Renal cortical epithelial cell (primary cell): ENCODE data around the gene PRICKLE4. TPM values are rescaled to one million over a fixed set of nuclear protein-coding genes. Genes with fewer than 3 reads are reported as not detected.
A peak's percentile ranks its signal among the peaks of the same experiment; 100 is the strongest.

Source experiments
- DNase-seq: peaks from one replicate; pipeline ENCODE4 v3.0.0-alpha.2; 2011; ENCODE audit warnings: low read depth
- total RNA-seq: library from RNA; depleted of rRNA; stranded (reverse); fragments of >200 nt; gene quantifications from 2 replicates; pipeline ENCODE4 v1.2.3, GENCODE V29; 2014

PRICKLE4 gene
- total RNA-seq, result 0.52 and 1.7 TPM in 2 replicates

- peak; percentile 28 for DNase-seq
Measured at GRCh38 chr6:41780551-41781365, at the start of gene PRICKLE4. TSS of gene PRICKLE4 (plus strand) at chr6:41780782. CDS start at chr6:41783474, 2,692 bp downstream.

- DNase-seq, result no peak
Measured at GRCh38 chr6:41731561-41732086, 49.0 kb upstream of the PRICKLE4 start.

- no peak for DNase-seq
Measured at GRCh38 chr6:41732149-41732548, 48.4 kb upstream of the PRICKLE4 start.

- peak; percentile 76 for DNase-seq
Measured at GRCh38 chr6:41732591-41733359, 47.8 kb upstream of the PRICKLE4 start.

GRCh38 chr6:41733360-41733706 lies 47.2 kb upstream of the PRICKLE4 start:
- no peak for DNase-seq

- DNase-seq, result peak; percentile 42
Measured at GRCh38 chr6:41733707-41734665, 46.6 kb upstream of the PRICKLE4 start.

GRCh38 chr6:41734666-41735426 lies 45.7 kb upstream of the PRICKLE4 start:
- peak; percentile 58 for DNase-seq

- DNase-seq, result peak; percentile 73
Measured at GRCh38 chr6:41735427-41736185, 45.0 kb upstream of the PRICKLE4 start, which contains the start of gene TFEB. TSS of gene TFEB (minus strand) at chr6:41735608. CDS start at chr6:41691213, 44,395 bp downstream.

GRCh38 chr6:41736186-41736733 lies 44.3 kb upstream of the PRICKLE4 start:
- DNase-seq, result no peak

GRCh38 chr6:41736800-41737555 lies 43.6 kb upstream of the PRICKLE4 start:
- DNase-seq, result no peak

GRCh38 chr6:41737591-41738130 lies 42.9 kb upstream of the PRICKLE4 start:
- no peak for DNase-seq

- no peak for DNase-seq
Measured at GRCh38 chr6:41739041-41739440, 41.5 kb upstream of the PRICKLE4 start.

GRCh38 chr6:41740366-41741162 lies 40.0 kb upstream of the PRICKLE4 start:
- DNase-seq, result no peak

GRCh38 chr6:41741625-41742490 lies 38.7 kb upstream of the PRICKLE4 start:
- peak; percentile 22 for DNase-seq

GRCh38 chr6:41743406-41744235 lies 37.0 kb upstream of the PRICKLE4 start:
- no peak for DNase-seq
